HG03095 (cell line): Measurements from ENCODE around the gene IMMP2L.

ENCODE experiments used
- ATAC-seq: cut with Tn5 transposase; IDR thresholded peaks from one replicate; pipeline ENCODE4 v1.9.1; 2021; ENCODE audit warnings: moderate library complexity; ENCODE audit not compliant: unreplicated experiment

IMMP2L gene

GRCh38 chr7:111229181-111229740 lies 333.0 kb downstream of the IMMP2L start:
- no peak for ATAC-seq

GRCh38 chr7:111228437-111228836 lies 333.9 kb downstream of the IMMP2L start:
- ATAC-seq: no peak

- ATAC-seq: no peak
Measured at GRCh38 chr7:111226800-111227199, 335.5 kb downstream of the IMMP2L start.

- ATAC-seq: no peak
Measured at GRCh38 chr7:111224354-111225231, 337.7 kb downstream of the IMMP2L start.

- ATAC-seq: no peak
Measured at GRCh38 chr7:111223802-111224253, 338.5 kb downstream of the IMMP2L start.

DNA sequence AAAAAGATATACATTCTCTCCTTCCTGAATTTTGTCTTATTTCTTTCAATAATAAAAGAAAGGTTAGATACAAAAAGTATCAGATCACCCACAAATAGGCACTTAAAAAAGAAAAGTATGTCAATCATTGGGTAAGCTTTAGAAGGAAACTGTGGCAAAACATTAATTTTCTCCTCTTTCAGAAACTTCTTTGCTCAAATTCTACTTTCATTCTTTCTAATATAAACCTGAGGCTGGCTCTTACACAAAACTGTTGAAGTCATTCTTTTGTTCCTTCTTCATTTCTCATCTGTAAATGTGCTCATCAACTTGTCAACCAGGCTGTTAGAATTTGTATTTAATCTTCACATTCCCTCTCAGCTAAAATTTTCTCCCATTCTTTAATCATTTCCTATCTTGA lies 346.7 kb downstream of the IMMP2L start:
- ATAC-seq: no peak

DNA sequence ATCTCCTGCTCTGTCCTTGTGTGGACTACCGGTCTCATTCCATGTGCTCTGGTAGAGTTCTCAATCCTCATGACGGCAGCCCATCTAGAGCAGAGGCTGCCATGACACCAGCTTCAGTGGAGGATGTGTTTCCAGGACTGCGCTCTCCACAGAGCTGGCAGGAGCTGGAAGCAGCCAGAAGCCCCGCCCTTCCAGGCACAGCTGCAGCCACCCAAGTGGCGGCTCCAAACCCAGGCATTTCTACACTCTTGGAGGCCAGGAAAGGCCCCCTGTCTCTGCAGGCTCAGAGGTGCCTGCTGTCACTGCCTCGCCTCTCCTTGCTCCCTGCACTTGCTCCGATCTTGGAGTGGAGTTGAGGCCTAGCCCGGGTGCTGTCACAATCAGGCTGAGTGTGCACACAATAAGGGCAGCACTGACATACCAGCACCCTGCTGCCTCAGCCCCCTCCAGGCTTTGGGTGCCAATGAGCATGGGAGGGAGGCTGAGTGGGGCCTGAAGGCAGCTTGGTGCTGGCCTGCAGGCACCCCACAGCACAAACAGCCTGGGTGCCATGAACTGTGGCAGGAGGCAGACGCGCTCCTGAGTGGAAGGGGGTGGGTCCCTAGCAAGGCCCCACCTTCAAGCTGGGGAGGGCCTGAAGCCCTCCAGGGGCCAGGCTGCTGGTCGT lies 349.3 kb downstream of the IMMP2L start:
- no peak for ATAC-seq

DNA sequence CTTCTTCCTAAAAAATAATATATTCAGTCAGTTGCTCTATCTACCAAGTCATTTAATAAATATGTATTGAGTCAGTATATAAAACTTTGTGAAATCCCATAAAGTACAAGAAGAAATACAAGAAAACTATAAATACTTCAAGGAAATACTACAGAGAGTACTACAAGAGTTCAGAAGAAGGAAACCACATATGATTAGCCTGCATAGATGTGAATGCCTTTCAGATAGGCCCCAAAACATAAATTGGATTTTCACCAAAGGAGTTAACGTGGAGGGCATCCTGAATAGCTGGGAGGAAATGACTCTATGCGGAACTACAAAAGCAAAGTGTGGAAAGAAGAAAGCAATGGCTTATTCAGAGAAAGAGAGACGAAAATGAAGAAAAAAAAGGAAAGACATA lies 351.3 kb downstream of the IMMP2L start:
- no peak for ATAC-seq

- ATAC-seq: no peak
Measured at GRCh38 chr7:111210043-111210442, 352.2 kb downstream of the IMMP2L start.

GRCh38 chr7:111205251-111205650 lies 357.0 kb downstream of the IMMP2L start:
- ATAC-seq: no peak

DNA sequence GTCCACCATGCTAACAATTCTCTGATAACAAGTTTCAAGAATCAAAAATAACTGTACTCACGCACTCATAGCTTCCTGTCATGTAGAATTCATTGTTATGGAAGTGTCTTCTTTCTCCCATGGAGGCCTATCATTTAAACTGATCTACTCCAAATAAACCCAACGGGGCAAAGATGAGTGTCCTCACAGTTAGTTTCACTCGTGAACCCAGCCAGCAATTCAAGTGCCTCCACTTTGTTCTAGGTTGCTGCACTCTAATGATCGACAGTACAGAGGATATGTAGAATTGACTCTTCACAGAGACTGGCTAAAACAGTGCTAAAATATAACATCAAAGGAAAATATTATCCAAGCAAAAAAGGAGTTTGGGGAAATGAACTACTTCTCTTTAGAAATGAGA lies 360.0 kb downstream of the IMMP2L start:
- no peak for ATAC-seq

GRCh38 chr7:111199643-111200042 lies 362.6 kb downstream of the IMMP2L start:
- no peak for ATAC-seq

DNA sequence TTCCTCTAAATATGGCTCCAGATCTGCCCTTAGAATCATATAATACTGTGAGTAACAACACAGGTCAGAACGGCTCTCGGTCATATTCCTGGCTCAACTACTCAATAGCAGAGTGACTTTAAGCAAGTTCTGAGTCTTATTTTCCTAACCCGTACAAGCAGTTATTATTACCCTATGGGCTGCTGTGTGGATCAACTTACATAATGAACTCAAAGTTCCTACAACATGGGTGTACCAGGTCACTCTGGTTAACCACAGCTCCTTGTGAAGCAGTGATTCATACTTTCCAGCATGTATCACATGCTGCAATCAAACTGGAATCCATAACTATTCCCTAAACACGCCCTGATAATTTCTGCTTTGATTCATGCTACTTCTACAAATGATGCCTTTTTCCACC lies 364.0 kb downstream of the IMMP2L start:
- ATAC-seq: no peak

DNA sequence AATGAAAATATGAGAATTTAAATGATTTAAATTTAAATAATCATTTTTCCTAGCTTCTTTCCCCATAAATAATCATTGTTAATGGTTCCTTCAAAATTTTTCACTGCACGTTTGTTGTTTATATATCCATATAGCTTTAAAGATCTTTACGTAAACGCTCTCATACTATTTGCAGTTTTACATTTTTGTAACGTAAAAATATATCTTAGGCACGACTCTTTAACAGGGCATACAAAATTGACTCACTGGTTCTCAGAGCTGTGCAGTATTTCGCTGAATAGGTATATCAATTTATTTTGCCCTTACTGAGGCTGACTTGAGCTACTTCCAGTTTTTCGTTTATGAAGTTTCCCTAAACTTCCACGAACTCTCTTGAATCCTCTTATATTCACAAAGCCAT lies 365.6 kb downstream of the IMMP2L start:
- no peak for ATAC-seq

- no peak for ATAC-seq
Measured at GRCh38 chr7:111192614-111193413, 369.5 kb downstream of the IMMP2L start.

GRCh38 chr7:111190804-111191203 lies 371.5 kb downstream of the IMMP2L start:
- ATAC-seq: no peak

- no peak for ATAC-seq
Measured at GRCh38 chr7:111184987-111185386, 377.3 kb downstream of the IMMP2L start.

GRCh38 chr7:111183321-111183720 lies 379.0 kb downstream of the IMMP2L start:
- no peak for ATAC-seq

- ATAC-seq: no peak
Measured at GRCh38 chr7:111180338-111180737, 382.0 kb downstream of the IMMP2L start.

DNA sequence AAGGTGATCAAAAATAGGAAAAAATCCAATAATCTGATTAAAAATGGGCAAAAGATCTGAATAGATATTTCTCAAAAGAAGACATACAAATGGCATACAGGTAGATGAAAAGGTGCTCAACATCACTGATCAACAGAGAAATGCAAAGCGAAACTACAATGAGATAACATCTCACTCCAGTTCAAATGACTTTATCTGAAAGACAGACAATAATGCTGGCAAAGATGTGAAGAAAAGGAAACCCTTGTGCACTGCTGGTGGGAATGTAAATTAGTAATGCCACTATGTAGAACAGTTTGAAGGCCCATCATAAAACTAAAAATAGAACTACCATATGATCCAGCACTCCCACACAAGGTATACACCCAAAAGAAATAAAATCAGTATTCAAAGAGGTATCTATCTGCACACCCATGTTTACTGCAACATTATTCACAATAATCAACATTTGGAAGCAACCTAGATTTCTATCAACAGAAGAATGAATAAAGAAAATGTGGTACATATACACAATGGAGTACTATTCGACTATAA lies 386.3 kb downstream of the IMMP2L start:
- no peak for ATAC-seq

DNA sequence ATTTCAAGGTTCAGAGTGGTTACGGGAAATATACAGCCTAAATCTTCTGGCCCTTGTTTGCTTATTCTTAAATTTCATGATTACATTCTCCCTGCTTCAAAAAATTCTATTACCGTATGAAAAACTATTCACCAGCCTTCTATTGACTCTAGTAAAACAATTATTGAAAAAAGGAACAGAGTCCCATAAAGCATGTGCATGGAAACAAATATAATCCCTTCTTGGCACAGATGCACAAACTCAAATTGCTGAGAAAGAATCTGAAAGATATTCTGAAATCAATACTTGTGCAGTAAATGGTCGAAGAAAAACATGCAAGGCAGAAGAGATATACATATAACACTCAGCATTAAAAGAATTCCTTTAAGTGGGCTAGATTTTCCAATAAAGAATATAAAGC lies 387.8 kb downstream of the IMMP2L start:
- no peak for ATAC-seq
